Measurements from ENCODE around the gene DLK1. TPM values are rescaled to one million over a fixed set of nuclear protein-coding genes. Genes with fewer than 3 reads are reported as not detected.

DLK1 gene
- total and polyA plus RNA-seq, 2 of the 13 experiments (the other 11 are each of a cell fraction or from before 2014, with no cell fraction given) = 95.5 to 312 TPM

DNA sequence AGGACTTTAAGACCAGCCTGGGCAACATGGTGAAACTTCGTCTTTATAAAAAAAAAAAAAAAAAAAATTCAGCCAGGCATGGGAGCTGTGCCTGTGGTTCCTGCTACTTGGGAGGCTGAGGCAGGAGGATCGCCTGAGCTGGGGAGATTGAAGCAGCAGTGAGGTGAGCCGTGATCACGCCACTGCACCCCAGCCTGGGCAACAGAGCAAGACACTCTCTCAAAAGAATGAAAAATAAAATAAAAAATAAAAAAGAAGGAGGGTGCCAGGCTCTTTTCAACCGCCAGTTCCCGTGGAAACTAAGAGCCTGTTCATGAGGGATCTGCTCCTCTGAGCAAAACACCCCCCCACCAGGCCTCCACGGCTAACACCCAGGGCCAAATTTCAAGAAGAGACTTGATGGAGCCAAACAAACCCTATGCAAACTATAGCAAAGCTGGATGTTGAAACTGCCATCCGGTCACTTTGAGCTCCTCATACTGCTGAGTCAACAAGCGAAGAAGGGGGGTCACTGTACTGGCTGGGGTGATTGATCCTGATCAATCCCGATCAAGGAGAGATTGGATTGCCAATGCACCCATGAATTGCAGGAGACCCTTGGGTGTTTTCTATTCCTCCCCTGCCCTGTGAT, 23.4 kb downstream of the DLK1 start (continued):
- TF ChIP-seq ZNF816 (CRISPR knock-in tag; IDR thresholded peaks at IDR 0.05; ENCODE audit: borderline replicate concordance) (no peak), ZNF564 (CRISPR knock-in tag; IDR thresholded peaks at IDR 0.05) (no peak), ZC3H4 (CRISPR knock-in tag; IDR thresholded peaks at IDR 0.05; ENCODE audit: borderline replicate concordance) (no peak), SAFB2 (CRISPR knock-in tag; IDR thresholded peaks at IDR 0.05; ENCODE audit: borderline replicate concordance, low read depth) (no peak), SRY (CRISPR knock-in tag; IDR thresholded peaks at IDR 0.05) (no peak), KLF9 (CRISPR knock-in tag; IDR thresholded peaks at IDR 0.05; ENCODE audit: low read depth) (no peak), ZFY (CRISPR knock-in tag; IDR thresholded peaks at IDR 0.05) (peak; percentile 39; the same call in 1 of the 2 replicates), ZNF335 (CRISPR knock-in tag; IDR thresholded peaks at IDR 0.05) (no peak), CHD2 (IDR thresholded peaks at IDR 0.05; ENCODE audit: low read depth, low read length) (no peak), ARNTL (CRISPR knock-in tag; IDR thresholded peaks at IDR 0.05) (no peak; the same call in 1 of the 2 replicates), RBM22 (optimal IDR thresholded peaks at IDR 0.05; ENCODE audit: low read length) (no peak), MEF2D (CRISPR knock-in tag; IDR thresholded peaks at IDR 0.05) (no peak), ZNF644 (CRISPR knock-in tag; IDR thresholded peaks at IDR 0.05; ENCODE audit: low read depth) (peak; percentile 70; the same call in 1 of the 2 replicates), NFE2L2 (IDR thresholded peaks at IDR 0.05; ENCODE audit: low read length) (no peak), ZNF232 (CRISPR knock-in tag; IDR thresholded peaks at IDR 0.05; ENCODE audit: borderline replicate concordance) (0 out of 2 replicates have a peak, but pooled peaks have one; percentile 70), MXI1 (IDR thresholded peaks at IDR 0.05; ENCODE audit: borderline replicate concordance, low read depth, low read length) (no peak), ZSCAN9 (CRISPR knock-in tag; IDR thresholded peaks at IDR 0.05; ENCODE audit: borderline replicate concordance) (no peak), ZMYM3 (CRISPR knock-in tag; IDR thresholded peaks at IDR 0.05) (peak; percentile 25; the same call in 1 of the 2 replicates), ZNF253 (CRISPR knock-in tag; IDR thresholded peaks at IDR 0.05; ENCODE audit: borderline replicate concordance) (no peak), ZBTB8A (CRISPR knock-in tag; IDR thresholded peaks at IDR 0.05; ENCODE audit: borderline replicate concordance, low read depth) (no peak), NR3C1 (CRISPR knock-in tag; IDR thresholded peaks at IDR 0.05) (no peak)
- TF ChIP-seq, protein P1, sequence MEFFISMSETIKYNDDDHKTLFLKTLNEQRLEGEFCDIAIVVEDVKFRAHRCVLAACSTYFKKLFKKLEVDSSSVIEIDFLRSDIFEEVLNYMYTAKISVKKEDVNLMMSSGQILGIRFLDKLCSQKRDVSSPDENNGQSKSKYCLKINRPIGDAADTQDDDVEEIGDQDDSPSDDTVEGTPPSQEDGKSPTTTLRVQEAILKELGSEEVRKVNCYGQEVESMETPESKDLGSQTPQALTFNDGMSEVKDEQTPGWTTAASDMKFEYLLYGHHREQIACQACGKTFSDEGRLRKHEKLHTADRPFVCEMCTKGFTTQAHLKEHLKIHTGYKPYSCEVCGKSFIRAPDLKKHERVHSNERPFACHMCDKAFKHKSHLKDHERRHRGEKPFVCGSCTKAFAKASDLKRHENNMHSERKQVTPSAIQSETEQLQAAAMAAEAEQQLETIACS (CRISPR knock-in tag; IDR thresholded peaks at IDR 0.05) = no peak
- TF ChIP-seq, protein P2, sequence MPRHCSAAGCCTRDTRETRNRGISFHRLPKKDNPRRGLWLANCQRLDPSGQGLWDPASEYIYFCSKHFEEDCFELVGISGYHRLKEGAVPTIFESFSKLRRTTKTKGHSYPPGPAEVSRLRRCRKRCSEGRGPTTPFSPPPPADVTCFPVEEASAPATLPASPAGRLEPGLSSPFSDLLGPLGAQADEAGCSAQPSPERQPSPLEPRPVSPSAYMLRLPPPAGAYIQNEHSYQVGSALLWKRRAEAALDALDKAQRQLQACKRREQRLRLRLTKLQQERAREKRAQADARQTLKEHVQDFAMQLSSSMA (CRISPR knock-in tag; IDR thresholded peaks at IDR 0.05) = no peak
- TF ChIP-seq, protein P3, sequence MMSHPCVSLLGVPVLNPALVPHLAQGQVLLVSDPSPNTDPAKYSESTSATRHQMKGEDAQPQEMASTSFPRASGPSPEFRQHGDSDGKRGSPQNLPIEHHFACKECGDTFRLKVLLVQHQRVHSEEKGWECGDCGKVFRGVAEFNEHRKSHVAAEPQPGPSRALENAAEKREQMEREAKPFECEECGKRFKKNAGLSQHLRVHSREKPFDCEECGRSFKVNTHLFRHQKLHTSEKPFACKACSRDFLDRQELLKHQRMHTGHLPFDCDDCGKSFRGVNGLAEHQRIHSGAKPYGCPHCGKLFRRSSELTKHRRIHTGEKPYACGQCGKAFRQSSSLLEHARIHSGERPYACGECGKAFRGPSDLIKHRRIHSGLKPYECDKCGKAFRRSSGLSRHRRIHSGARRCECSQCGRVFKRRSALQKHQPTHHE (CRISPR knock-in tag; IDR thresholded peaks at IDR 0.05; ENCODE audit: borderline replicate concordance) = no peak
- TF ChIP-seq, protein P4, sequence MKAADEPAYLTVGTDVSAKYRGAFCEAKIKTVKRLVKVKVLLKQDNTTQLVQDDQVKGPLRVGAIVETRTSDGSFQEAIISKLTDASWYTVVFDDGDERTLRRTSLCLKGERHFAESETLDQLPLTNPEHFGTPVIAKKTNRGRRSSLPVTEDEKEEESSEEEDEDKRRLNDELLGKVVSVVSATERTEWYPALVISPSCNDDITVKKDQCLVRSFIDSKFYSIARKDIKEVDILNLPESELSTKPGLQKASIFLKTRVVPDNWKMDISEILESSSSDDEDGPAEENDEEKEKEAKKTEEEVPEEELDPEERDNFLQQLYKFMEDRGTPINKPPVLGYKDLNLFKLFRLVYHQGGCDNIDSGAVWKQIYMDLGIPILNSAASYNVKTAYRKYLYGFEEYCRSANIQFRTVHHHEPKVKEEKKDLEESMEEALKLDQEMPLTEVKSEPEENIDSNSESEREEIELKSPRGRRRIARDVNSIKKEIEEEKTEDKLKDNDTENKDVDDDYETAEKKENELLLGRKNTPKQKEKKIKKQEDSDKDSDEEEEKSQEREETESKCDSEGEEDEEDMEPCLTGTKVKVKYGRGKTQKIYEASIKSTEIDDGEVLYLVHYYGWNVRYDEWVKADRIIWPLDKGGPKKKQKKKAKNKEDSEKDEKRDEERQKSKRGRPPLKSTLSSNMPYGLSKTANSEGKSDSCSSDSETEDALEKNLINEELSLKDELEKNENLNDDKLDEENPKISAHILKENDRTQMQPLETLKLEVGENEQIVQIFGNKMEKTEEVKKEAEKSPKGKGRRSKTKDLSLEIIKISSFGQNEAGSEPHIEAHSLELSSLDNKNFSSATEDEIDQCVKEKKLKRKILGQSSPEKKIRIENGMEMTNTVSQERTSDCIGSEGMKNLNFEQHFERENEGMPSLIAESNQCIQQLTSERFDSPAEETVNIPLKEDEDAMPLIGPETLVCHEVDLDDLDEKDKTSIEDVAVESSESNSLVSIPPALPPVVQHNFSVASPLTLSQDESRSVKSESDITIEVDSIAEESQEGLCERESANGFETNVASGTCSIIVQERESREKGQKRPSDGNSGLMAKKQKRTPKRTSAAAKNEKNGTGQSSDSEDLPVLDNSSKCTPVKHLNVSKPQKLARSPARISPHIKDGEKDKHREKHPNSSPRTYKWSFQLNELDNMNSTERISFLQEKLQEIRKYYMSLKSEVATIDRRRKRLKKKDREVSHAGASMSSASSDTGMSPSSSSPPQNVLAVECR (CRISPR knock-in tag; IDR thresholded peaks at IDR 0.05; ENCODE audit: borderline replicate concordance) = no peak
